Trophoblast cell (in vitro differentiated cells and primary cell): ENCODE data around the gene KANK4.

Experiments
- DNase-seq, 2 donors: peaks; one replicate each; pipeline ENCODE4 v3.0.0-alpha.2; 2016
- H2AFZ ChIP-seq: 2 replicates; pipeline ENCODE4 v1.6.1; 2013; ENCODE audit warnings: low read length, moderate library complexity, mild to moderate bottlenecking; ENCODE audit not compliant: insufficient read depth, poor library complexity
- H2AK5ac ChIP-seq: 2 replicates; pipeline ENCODE4 v1.6.1; 2013; ENCODE audit warnings: mild to moderate bottlenecking, low read length
- H2BK120ac ChIP-seq: 2 replicates; pipeline ENCODE4 v1.6.1; 2013; ENCODE audit warnings: low read length, mild to moderate bottlenecking, moderate library complexity; ENCODE audit not compliant: insufficient read depth, poor library complexity
- H2BK12ac ChIP-seq: 2 replicates; pipeline ENCODE4 v1.6.1; 2013; ENCODE audit warnings: mild to moderate bottlenecking, low read length, moderate library complexity
- H2BK5ac ChIP-seq: 2 replicates; pipeline ENCODE4 v1.6.1; 2013; ENCODE audit warnings: low read length, low read depth, moderate library complexity, mild to moderate bottlenecking; ENCODE audit not compliant: poor library complexity
- H3K14ac ChIP-seq: 2 replicates; pipeline ENCODE4 v1.6.1; 2013; ENCODE audit warnings: mild to moderate bottlenecking, low read length
- H3K18ac ChIP-seq: 2 replicates; pipeline ENCODE4 v1.6.1; 2013; ENCODE audit warnings: mild to moderate bottlenecking, low read length
- H3K23ac ChIP-seq: 2 replicates; pipeline ENCODE4 v1.6.1; 2013; ENCODE audit warnings: low read length
- H3K27ac ChIP-seq: 2 replicates; pipeline ENCODE4 v1.5.1; 2013; ENCODE audit warnings: low read depth, mild to moderate bottlenecking, inconsistent platforms, low read length, moderate library complexity
- H3K27me3 ChIP-seq: 2 replicates; pipeline ENCODE4 v1.6.1; 2013; ENCODE audit warnings: inconsistent platforms, mild to moderate bottlenecking, low read length, moderate library complexity; ENCODE audit not compliant: insufficient read depth
- H3K36me3 ChIP-seq, 2 experiments: 1 replicate in 1 of 2; 2 replicates in 1 of 2; pipeline ENCODE4 v1.6.1; 2013; ENCODE audit warnings: low read length in 2 of 2, mild to moderate bottlenecking in 2 of 2, moderate library complexity in 1 of 2; ENCODE audit not compliant: insufficient read depth in 2 of 2, control insufficient read depth in 1 of 2
- H3K4ac ChIP-seq: 2 replicates; pipeline ENCODE4 v1.6.1; 2013; ENCODE audit warnings: low read depth, mild to moderate bottlenecking, low read length, moderate library complexity
- H3K4me1 ChIP-seq, 2 experiments: 1 replicate in 1 of 2; 2 replicates in 1 of 2; pipeline ENCODE4 v1.6.1; 2013; ENCODE audit warnings: low read length in 2 of 2, mild to moderate bottlenecking in 2 of 2, moderate library complexity in 1 of 2; ENCODE audit not compliant: insufficient read depth in 2 of 2, control insufficient read depth in 1 of 2
- H3K4me2 ChIP-seq: 2 replicates; pipeline ENCODE4 v1.6.1; 2013; ENCODE audit warnings: inconsistent platforms, mild to moderate bottlenecking, low read length, moderate library complexity
- H3K4me3 ChIP-seq: 2 replicates; pipeline ENCODE4 v1.5.1; 2013; ENCODE audit warnings: mild to moderate bottlenecking, low read depth, low read length, inconsistent platforms
- H3K79me1 ChIP-seq: one replicate; pipeline ENCODE4 v1.6.1; 2013; ENCODE audit warnings: low read length
- H3K79me2 ChIP-seq: 2 replicates; pipeline ENCODE4 v1.6.1; 2013; ENCODE audit warnings: low read length, mild to moderate bottlenecking; ENCODE audit not compliant: control insufficient read depth, insufficient read depth, poor library complexity
- H3K9ac ChIP-seq: 2 replicates; pipeline ENCODE4 v1.6.1; 2013; ENCODE audit warnings: mild to moderate bottlenecking, low read length
- H3K9me3 ChIP-seq: 2 replicates; pipeline ENCODE4 v1.6.1; 2013; ENCODE audit warnings: low read depth, mild to moderate bottlenecking, control low read depth, inconsistent platforms, low read length; ENCODE audit not compliant: insufficient read depth
- H4K12ac ChIP-seq: 2 replicates; pipeline ENCODE4 v1.6.1; 2013; ENCODE audit warnings: low read depth, mild to moderate bottlenecking, low read length, moderate library complexity
- H4K8ac ChIP-seq: 2 replicates; pipeline ENCODE4 v1.6.1; 2013; ENCODE audit warnings: low read depth, mild to moderate bottlenecking, low read length, moderate library complexity
- H4K91ac ChIP-seq: one replicate; pipeline ENCODE4 v1.6.1; 2013; ENCODE audit warnings: low read depth, mild to moderate bottlenecking, low read length, moderate library complexity
- WGBS: extraction: QIAGEN DNeasy Blood & Tissue Kit; methylation state at CpG from one replicate; pipeline ENCODE4 v1.1.7; 2013; ENCODE audit warnings: missing lambda C conversion rate; ENCODE audit not compliant: insufficient read length, insufficient coverage; ENCODE audit errors: extremely low coverage; 5-methylcytosine and 5-hydroxymethylcytosine counted together

KANK4 gene

DNA sequence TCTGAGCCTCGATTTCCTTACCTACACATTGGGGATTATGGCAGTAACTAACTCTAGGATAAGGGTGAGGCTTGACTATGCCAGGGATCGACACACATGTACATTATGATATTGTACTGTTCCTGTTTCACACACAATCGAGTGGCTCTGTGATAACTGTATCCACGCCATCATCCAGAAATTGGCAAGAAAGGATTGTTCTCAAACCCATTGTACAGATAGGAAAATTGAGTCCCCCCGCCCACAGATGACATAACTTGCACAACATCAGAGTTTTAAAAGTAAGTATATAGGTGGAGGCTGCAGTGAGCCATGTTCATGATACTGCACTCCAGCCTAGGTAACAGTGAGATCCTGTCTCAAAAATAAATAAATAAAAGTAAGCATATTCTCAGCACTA, 3.8 kb downstream of the KANK4 start:
- Histone ChIP-seq H2BK120ac (no peak overlapping the region), H3K18ac (no peak overlapping the region)
- no peak for DNase-seq

DNA sequence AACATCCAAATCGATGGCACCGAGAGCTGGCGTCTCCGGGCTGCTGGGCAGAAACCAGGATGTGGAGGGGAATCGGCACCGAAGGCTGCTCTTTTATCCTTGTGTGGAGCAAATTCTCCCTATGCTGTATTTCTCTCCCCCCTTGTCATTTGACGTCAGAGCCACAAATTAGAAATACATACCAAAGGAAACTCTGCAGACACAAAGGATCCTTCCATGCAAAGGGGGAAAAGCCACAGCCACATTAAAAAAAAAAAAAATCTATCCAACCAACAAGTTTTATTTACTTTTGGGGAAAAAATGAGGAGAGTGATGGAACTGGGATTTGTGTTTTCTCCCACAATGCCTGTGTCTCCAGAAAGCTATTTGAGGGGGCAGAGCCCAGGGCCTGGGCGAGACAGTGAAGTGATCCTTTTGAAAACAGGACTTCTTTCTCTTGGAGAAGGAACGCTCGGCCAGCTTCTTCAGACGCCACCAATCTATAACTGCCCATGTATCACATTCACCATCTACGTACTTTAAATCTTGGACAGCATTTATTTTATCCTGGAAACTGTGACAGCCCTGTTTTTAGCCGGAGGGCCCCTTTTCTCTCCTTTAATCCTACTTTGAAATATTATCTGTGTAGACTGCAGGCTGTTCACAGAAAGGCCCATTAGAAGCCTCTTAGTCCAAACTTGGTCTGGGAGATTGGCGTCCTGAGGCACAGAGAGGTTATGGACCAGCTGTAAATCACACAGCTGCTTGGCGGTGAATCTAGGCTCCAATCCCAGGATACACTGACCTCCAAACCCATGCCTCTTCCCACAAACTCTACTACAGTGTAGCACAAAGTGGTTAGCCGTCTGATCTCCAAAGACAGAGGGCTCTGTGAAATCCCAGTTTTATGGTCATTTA, 4.5 kb downstream of the KANK4 start:
- Histone ChIP-seq H2AFZ (no peak overlapping the region), H3K36me3 (peaks cover 2 to 6% of the 10 kb centered on the region in 2 experiments), H3K18ac (no peak overlapping the region), H3K27me3 (no peaks in the 10 kb centered on the region), H3K4ac (peak overlapping the region; percentile 48), H3K27ac (no peak overlapping the region), H3K4me2 (no peak overlapping the region), H3K4me1 (peaks cover 33 to 38% of the 10 kb centered on the region in 2 experiments), H3K9ac (no peak overlapping the region), H3K14ac (no peak overlapping the region), H4K12ac (no peak overlapping the region), H3K23ac (no peak overlapping the region), H2AK5ac (no peak overlapping the region), H2BK120ac (no peak overlapping the region), H4K8ac (no peak overlapping the region), H3K9me3 (no peaks in the 10 kb centered on the region), H4K91ac (no peak overlapping the region), H2BK5ac (no peak overlapping the region), H3K4me3 (no peak overlapping the region), H3K79me2 (peaks cover 32% of the 10 kb centered on the region), H2BK12ac (no peak overlapping the region), H3K79me1 (peaks cover 18% of the 10 kb centered on the region)
- WGBS, result no CpG with 5 or more reads among the region's 16 CpGs
- DNase-seq, result no peak

More for the DNA sequence above, 3.8 kb downstream of the KANK4 start:
- no peak overlapping the region for H2BK12ac ChIP-seq
- H4K12ac ChIP-seq, result no peak overlapping the region
- peaks cover 25% of the 10 kb centered on the region for H3K79me1 ChIP-seq
- H2BK5ac ChIP-seq, result no peak overlapping the region
- no CpG with 5 or more reads among the region's 5 CpGs for WGBS
- H3K4me1 ChIP-seq, result peaks cover 32 to 38% of the 10 kb centered on the region in 2 experiments
- peak overlapping the region; percentile 37 for H3K4ac ChIP-seq
- H2AFZ ChIP-seq, result no peak overlapping the region
- peaks cover 2 to 6% of the 10 kb centered on the region in 2 experiments for H3K36me3 ChIP-seq
- H3K9me3 ChIP-seq, result no peaks in the 10 kb centered on the region
- peak overlapping the region; percentile 4 for H3K4me2 ChIP-seq
- H3K23ac ChIP-seq, result no peak overlapping the region
- no peak overlapping the region for H3K4me3 ChIP-seq
- H3K27me3 ChIP-seq, result no peaks in the 10 kb centered on the region
- no peak overlapping the region for H3K27ac ChIP-seq
- H3K9ac ChIP-seq, result no peak overlapping the region
- no peak overlapping the region for H2AK5ac ChIP-seq
- H4K91ac ChIP-seq, result no peak overlapping the region
- no peak overlapping the region for H3K14ac ChIP-seq
- H3K79me2 ChIP-seq, result peaks cover 36% of the 10 kb centered on the region
- no peak overlapping the region for H4K8ac ChIP-seq

DNA sequence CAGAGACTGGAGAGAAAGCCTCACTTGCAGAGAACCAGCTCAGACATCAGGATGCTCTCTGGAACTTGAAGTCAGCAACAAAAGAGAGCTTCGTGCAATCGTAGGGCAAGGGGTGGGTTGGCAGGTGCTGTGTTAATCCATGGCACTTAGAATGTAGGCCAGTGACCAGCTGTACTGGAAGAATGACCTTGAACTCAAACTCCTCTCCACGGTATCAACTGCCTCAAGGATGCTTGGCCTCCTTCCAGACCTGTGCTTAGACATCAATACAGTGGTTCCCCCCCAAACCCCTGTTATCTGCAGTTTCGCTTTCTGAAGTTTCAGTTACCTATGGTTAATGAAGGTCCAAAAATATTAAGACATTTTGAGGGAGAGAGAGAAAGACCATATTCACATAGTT, 6.5 kb downstream of the KANK4 start:
- Histone ChIP-seq H2AFZ (no peak overlapping the region), H3K18ac (peak overlapping the region; percentile 25), H2AK5ac (no peak overlapping the region), H3K79me2 (peaks cover 18% of the 10 kb centered on the region), H2BK120ac (no peak overlapping the region), H3K79me1 (peaks cover 5% of the 10 kb centered on the region), H3K4me3 (no peak overlapping the region), H3K9me3 (peaks cover 1% of the 10 kb centered on the region), H2BK5ac (no peak overlapping the region), H3K4me2 (no peak overlapping the region), H2BK12ac (no peak overlapping the region), H4K12ac (no peak overlapping the region), H3K27ac (no peak overlapping the region), H4K91ac (no peak overlapping the region), H3K9ac (peak overlapping the region; percentile 5), H3K4me1 (peaks cover 42 to 49% of the 10 kb centered on the region in 2 experiments), H3K27me3 (no peaks in the 10 kb centered on the region), H3K36me3 (peaks cover 2 to 6% of the 10 kb centered on the region in 2 experiments), H3K4ac (peak overlapping the region; percentile 80), H3K14ac (no peak overlapping the region), H3K23ac (no peak overlapping the region), H4K8ac (no peak overlapping the region)
- WGBS, result no CpG with 5 or more reads among the region's 4 CpGs
- no peak for DNase-seq

DNA sequence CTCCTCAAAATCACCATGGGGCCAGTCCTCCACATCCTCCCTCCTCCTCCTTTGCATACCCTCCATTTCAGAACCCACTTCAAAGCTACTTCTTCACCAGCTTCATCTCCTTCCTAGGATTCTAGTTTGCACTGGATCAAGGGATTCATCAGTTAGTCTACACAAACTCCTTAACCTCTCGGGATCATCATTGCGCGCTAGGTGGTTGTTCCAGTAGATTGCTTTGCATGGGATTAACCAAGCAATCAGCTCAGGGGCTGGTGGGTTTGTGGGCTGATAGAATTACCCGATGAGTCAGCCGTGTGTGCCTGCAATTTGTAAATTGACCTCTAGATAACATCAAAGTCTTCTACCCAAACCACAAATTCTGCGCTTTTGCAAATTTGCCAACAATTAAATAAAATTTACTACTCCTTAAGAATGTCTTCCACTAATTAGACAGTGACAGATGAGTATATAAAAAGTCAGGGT, 7.7 kb downstream of the KANK4 start:
- WGBS, result no CpG with 5 or more reads among the region's 6 CpGs
- Histone ChIP-seq H3K9me3 (peaks cover 2% of the 10 kb centered on the region), H3K4me2 (no peak overlapping the region), H3K27me3 (no peaks in the 10 kb centered on the region), H2BK5ac (no peak overlapping the region), H2BK12ac (no peak overlapping the region), H3K23ac (no peak overlapping the region), H2AK5ac (no peak overlapping the region), H3K18ac (no peak overlapping the region), H2AFZ (no peak overlapping the region), H3K4me1 (peaks cover 42 to 46% of the 10 kb centered on the region in 2 experiments), H4K8ac (no peak overlapping the region), H3K79me1 (peaks cover 5% of the 10 kb centered on the region), H3K9ac (no peak overlapping the region), H3K27ac (no peak overlapping the region), H2BK120ac (no peak overlapping the region), H3K36me3 (peaks cover 2 to 6% of the 10 kb centered on the region in 2 experiments), H4K91ac (no peak overlapping the region), H3K14ac (no peak overlapping the region), H4K12ac (no peak overlapping the region), H3K4ac (peak overlapping the region; percentile 45), H3K79me2 (peaks cover 14% of the 10 kb centered on the region), H3K4me3 (no peak overlapping the region)
- DNase-seq, result no peak
